Sigmoid colon (tissue), 4 donors: ENCODE measurements around the gene ENTR1.

ENCODE experiments used
- CTCF ChIP-seq, 4 experiments: fragments of 450-650 bp in 3 of 4; fragments of 200-600 bp in 1 of 4; IDR thresholded peaks; one replicate each; pipeline ENCODE4 v1.5.1; 2016 to 2019; ENCODE audit warnings: antibody characterized with exemption in 4 of 4, mild to moderate bottlenecking in 3 of 4, moderate library complexity in 2 of 4
- EP300 ChIP-seq, 4 donors: sonication (generic); formaldehyde crosslinking; IDR thresholded peaks; one replicate each; pipeline ENCODE4 v1.6.1; 2017; ENCODE audit warnings: antibody characterized with exemption in 4 of 4

DNA sequence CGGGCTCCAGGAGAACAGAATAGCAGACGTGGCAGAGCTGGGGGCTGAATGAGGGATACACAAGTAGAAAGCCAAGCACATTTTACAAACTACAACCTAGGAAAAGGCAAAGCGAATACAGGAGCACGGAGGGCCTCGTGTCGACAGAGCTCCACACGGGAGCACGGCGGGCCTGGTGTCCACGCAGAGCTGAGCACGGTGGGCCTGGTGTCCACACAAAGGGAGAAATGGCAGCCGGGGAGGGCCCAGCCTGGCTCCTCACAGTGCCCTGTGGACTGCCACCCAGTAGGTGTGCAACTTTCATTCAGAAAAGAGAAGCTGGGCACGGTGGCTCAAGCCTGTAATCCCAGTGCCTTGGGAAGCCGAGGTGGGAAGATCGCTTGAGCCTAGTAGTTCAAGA is 32.7 kb upstream of the ENTR1 start:
- no peak for TF ChIP-seq CTCF (IDR thresholded peaks at IDR 0.05)
- TF ChIP-seq EP300 (IDR thresholded peaks at IDR 0.05): no peak
